Left lung (tissue), 10 donors: ENCODE data around the gene KHK. TPM values are rescaled to one million over a fixed set of nuclear protein-coding genes. Genes with fewer than 3 reads are reported as not detected.

Experiments
- ATAC-seq: fragments of 200-7000 bp; cut with Tn5 transposase; one replicate; pipeline ENCODE4 v1.9.1; 2020; ENCODE audit warnings: moderate library complexity
- DNase-seq, 4 donors: peaks; one replicate each; pipeline ENCODE4 v3.0.0-alpha.2; 2013 to 2020
- H3K27ac ChIP-seq, 2 donors: fragments of 200-600 bp; sonication (generic) in 1 of 2; one replicate each; pipeline versions ENCODE4 v1.5.0 to v1.8.0; 2020 to 2021
- H3K27me3 ChIP-seq, 2 donors: fragments of 200-600 bp; sonication (generic) in 1 of 2; one replicate each; pipeline versions ENCODE4 v1.5.0 to v1.8.0; 2020 to 2021
- H3K36me3 ChIP-seq, 2 donors: fragments of 200-600 bp; sonication (generic) in 1 of 2; one replicate each; pipeline versions ENCODE4 v1.5.0 to v1.8.0; 2020 to 2021
- H3K4me1 ChIP-seq, 2 donors: fragments of 200-600 bp; one replicate each; pipeline ENCODE4 v1.8.0; 2021
- H3K4me3 ChIP-seq, 2 donors: fragments of 200-600 bp; sonication (generic) in 1 of 2; one replicate each; pipeline versions ENCODE4 v1.5.0 to v1.8.0; 2020 to 2021; ENCODE audit warnings: mild to moderate bottlenecking in 1 of 2
- H3K9me3 ChIP-seq, 2 donors: fragments of 200-600 bp; sonication (generic) in 1 of 2; one replicate each; pipeline versions ENCODE4 v1.5.0 to v1.8.0; 2020 to 2021
- CTCF ChIP-seq, 2 donors: fragments of 200-600 bp; sonication (generic) in 1 of 2; IDR thresholded peaks; one replicate each; pipeline versions ENCODE4 v1.5.0 to v1.8.0; 2021; ENCODE audit warnings: antibody characterized with exemption in 2 of 2
- intact Hi-C, 2 donors: fragments of 100-400 bp; cut with DNase I; formaldehyde crosslinking; loops; one replicate each; pipeline versions ENCODE4 v1.11.2 to v1.14.2; 2022
- polyA plus RNA-seq, 6 donors: library from polyadenylated mRNA; unstranded; fragments of 120-200 nt; gene quantifications; one replicate each; pipeline ENCODE4 v1.2.1, GENCODE V29; 2013; ENCODE audit not compliant: insufficient read length in 6 of 6
- total RNA-seq, 2 donors: library from RNA; stranded (reverse); fragmentation: NEBNext Ultra II Directional; extraction: Animal tissue kit (Norgen Biotek cat#: 25700); gene quantifications; one replicate each; pipeline ENCODE4 v1.2.1, GENCODE V29; 2021
- donor health status: DM: no; HTN: yes; CAD: no.
- donor health status: DM: no; HTN: no; CAD: no.

The KHK gene
- total and polyA plus RNA-seq, 8 donors: 3.8 to 11.5 (median 4.6) TPM

GRCh38 chr2:27059141-27059820 lies 27.3 kb upstream of the KHK start:
- H3K27me3 ChIP-seq: no peaks in the 10 kb centered on the region
- DNase-seq: no peak
- ATAC-seq: no peak

GRCh38 chr2:27060323-27060722 lies 26.2 kb upstream of the KHK start:
- ATAC-seq (no peak), DNase-seq (no peak)
- Histone ChIP-seq H3K9me3 (no peaks in the 10 kb centered on the region), H3K27ac (no peak overlapping the region), H3K4me3 (no peak overlapping the region), H3K4me1 (peaks cover 0 to 6% of the 10 kb centered on the region in 2 donors), H3K36me3 (peaks cover 0 to 50% of the 10 kb centered on the region in 2 donors), H3K27me3 (no peaks in the 10 kb centered on the region)
- no peak for TF ChIP-seq CTCF (IDR thresholded peaks at IDR 0.05)
- intact Hi-C loops: no loop called here

More at GRCh38 chr2:27059141-27059820, 27.3 kb upstream of the KHK start:
- H3K4me3 ChIP-seq: no peak overlapping the region
- no peak for TF ChIP-seq CTCF (IDR thresholded peaks at IDR 0.05)
- H3K36me3 ChIP-seq: peaks cover 0 to 54% of the 10 kb centered on the region in 2 donors
- intact Hi-C loops: no loop called here
- no peaks in the 10 kb centered on the region for H3K9me3 ChIP-seq
- H3K4me1 ChIP-seq: peaks cover 0 to 6% of the 10 kb centered on the region in 2 donors
- no peak overlapping the region for H3K27ac ChIP-seq

- no peaks in the 10 kb centered on the region for H3K27me3 ChIP-seq
- no peaks in the 10 kb centered on the region for H3K9me3 ChIP-seq
- intact Hi-C loops: no loop called here
- no peak for ATAC-seq
- no peak for TF ChIP-seq CTCF (IDR thresholded peaks at IDR 0.05)
- H3K27ac ChIP-seq: no peak overlapping the region
- DNase-seq: no peak
- H3K4me3 ChIP-seq: no peak overlapping the region
- peaks cover 9 to 27% of the 10 kb centered on the region in 2 donors for H3K4me1 ChIP-seq
- H3K36me3 ChIP-seq: peaks cover 0 to 49% of the 10 kb centered on the region in 2 donors
These were observed 21.4 kb upstream of the KHK start for GRCh38 chr2:27065128-27065527.

GRCh38 chr2:27067385-27067784 lies 19.2 kb upstream of the KHK start:
- H3K4me1 ChIP-seq: peaks cover 19 to 40% of the 10 kb centered on the region in 2 donors
- H3K4me3 ChIP-seq: no peak overlapping the region
- no peak overlapping the region for H3K27ac ChIP-seq
- no peak for DNase-seq
- no peaks in the 10 kb centered on the region for H3K27me3 ChIP-seq
- no peak for ATAC-seq
- TF ChIP-seq CTCF (IDR thresholded peaks at IDR 0.05): no peak
- intact Hi-C loops: no loop called here
- H3K36me3 ChIP-seq: peaks cover 0 to 44% of the 10 kb centered on the region in 2 donors
- H3K9me3 ChIP-seq: no peaks in the 10 kb centered on the region

GRCh38 chr2:27069436-27069835 lies 17.1 kb upstream of the KHK start:
- Histone ChIP-seq H3K27me3 (no peaks in the 10 kb centered on the region), H3K4me1 (peaks cover 19 to 55% of the 10 kb centered on the region in 2 donors), H3K4me3 (no peak overlapping the region), H3K36me3 (peaks cover 0 to 44% of the 10 kb centered on the region in 2 donors), H3K27ac (no peak overlapping the region), H3K9me3 (no peaks in the 10 kb centered on the region)
- ATAC-seq (no peak), DNase-seq (no peak)
- TF ChIP-seq CTCF (IDR thresholded peaks at IDR 0.05): no peak
- intact Hi-C loops: no loop called here
